Activated naive CD4-positive, alpha-beta T cell treated with Interleukin-2 at 50 U/mL for 16 hours (primary cell): ENCODE measurements around the gene PGM2L1.
A peak's percentile ranks its signal among the peaks of the same experiment; 100 is the strongest.
"Not testable (repeated sequence)": the region's sequence is repeated elsewhere in the genome, so short reads cannot be mapped to it uniquely, and the experiment has no call there.

Experiments
- DNase-seq: peaks from one replicate; pipeline ENCODE4 v3.0.0-alpha.2; 2020

The PGM2L1 gene

DNA sequence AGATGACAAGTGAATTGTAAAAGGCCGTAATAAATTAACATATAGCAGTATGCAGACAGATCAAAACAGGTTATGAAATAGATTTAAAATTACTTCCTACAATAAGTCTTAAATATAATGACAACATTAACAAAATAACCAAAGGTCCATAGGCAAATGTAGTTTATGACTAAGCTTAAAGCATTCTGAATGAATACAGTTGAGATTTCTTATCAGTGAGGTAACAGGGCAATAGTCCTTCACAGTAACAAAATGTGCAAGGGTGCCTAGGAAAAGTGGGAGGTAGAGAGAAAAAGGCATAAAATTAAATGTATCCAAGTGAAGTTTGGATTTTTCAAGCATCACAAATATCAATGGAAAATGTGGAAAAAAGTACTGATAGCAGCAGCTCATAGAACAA is 65.9 kb downstream of the PGM2L1 start:
- DNase-seq = no peak

DNA sequence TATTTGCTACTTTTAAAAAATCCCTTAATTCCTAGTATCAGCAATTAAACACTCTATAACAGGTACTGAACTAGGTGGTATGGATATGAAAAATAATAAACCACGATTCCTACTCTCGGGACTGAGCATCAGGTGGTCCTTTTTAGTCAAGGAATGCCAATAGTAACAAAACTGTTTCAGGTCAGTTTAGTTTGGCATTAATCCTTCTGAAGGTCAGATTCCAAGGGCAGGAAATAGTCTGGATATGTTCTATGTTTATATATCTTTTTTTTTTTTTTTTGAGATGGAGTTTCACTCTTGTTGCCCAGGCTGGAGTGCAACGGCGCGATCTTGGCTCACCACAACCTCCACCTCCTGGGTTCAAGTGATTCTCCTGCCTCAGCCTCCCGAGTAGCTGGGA is 67.2 kb downstream of the PGM2L1 start:
- DNase-seq = not testable (repeated sequence)

DNA sequence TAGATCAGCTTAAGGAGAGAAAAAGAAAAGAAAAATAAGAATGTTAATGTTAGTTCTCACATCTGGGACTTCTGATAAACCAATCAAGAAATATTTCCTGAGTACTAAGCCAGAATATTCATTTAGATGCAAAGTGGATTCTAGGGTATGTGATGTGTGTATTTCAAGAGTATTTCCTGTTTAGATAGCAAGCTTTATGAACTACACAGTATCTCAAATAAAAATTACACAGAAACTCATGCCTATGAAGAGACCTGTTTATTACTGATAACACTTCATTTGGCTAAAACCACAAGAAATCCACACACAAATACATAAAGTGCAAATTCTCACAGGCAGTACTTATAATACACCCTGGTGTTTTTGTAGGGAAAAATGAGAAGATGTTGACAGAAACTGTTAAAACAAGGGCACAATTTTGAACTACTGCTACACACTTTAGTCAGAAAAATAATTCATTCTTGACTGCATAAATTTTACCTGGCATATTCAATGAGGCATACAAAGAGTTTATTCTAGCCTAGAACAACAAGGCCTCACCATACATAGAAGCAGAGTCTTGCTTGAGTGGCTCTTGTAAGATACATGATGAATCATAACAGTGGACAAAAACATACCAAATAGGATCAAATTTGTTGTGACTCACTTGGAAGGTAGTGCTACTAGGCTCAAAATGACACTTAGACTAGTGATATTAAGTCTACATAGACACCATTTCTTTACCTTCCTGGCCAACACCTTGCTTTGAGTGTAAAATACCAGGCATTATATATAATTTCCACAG is 68.0 kb downstream of the PGM2L1 start:
- no peak for DNase-seq

DNA sequence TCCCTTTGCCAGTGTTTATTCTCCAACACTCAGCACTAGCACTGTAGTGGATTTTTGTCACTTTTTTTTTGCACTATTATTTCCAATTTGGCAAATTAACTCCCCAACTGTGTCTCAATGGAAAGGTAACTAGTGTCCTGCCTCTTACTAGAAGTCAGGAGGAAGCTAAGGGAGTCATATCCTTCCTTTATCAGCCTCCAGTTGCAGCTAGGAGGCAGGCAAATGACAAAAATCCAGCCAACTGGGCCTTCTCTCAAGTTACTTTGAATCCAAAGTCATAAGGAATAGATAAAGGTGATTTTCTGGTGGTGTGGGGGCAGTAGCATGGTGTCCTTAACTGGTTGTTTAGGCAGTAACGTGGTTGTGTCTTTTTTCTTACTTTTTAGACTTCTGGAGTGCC is 71.2 kb downstream of the PGM2L1 start:
- DNase-seq = no peak

DNA sequence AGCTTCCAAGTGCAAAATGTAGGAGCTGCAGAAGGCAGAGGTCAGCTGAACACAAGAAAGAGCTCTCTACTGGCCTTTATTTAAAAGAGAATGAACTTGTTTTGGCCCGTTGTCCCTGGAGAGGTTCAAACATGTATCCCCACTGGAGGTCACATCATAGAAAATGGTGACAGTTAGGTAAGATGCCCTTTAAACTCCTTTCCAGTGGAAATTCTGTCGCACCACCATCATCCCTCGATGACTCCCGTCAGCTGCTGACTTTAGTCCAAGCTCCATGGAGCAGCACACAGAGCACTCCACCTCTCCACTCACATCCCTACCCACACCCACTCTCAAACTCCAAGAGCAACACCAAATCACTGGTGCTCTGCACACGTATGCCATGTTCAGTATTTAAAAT is 71.6 kb downstream of the PGM2L1 start:
- no peak for DNase-seq

DNA sequence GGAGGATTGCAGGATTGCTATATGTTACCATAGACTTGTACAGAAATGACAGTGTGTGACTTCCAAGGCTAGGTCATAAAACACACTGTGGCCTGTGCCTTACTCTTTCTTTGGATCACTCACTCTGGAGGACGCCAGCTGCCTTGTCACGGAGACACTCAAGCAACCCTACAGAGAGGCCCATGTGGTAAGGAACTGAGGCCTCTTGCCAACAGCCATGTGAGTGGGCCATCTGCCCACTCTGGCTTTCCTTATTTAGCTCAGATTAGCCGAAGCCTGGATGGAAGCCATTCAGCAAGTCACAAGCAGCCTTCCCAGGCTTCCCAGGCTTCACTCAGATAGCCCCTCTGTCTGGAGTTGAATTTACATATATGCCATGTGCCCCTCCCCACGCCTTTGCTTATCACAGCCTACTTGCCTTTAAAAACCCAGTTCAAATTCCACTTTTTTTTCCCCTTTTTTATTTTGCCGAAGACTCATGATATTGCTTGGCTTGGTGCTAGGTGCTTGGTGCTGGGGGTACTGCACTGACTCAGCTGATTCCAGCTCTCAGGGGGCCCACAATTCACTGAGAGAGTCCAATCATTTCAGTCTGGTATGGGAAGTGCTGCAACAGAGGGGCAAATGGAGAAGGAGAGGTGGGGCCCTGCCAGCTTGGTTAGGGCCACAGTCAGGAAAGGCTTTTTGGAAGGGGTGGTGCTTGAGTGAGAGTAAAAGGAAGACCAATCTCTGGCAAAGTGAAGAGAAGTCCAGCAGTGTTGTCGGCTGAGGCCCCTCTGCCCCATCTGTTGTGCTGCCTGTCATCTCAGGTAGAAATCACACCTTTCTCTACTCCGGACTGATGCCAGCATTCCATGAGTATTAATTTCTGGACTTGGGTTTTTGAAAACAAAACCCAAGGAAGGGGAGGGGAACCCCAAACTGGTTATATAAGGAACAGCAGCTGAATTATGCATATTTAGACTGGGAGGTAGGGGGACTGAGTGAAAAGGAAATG is 72.3 kb downstream of the PGM2L1 start:
- DNase-seq = no peak

DNA sequence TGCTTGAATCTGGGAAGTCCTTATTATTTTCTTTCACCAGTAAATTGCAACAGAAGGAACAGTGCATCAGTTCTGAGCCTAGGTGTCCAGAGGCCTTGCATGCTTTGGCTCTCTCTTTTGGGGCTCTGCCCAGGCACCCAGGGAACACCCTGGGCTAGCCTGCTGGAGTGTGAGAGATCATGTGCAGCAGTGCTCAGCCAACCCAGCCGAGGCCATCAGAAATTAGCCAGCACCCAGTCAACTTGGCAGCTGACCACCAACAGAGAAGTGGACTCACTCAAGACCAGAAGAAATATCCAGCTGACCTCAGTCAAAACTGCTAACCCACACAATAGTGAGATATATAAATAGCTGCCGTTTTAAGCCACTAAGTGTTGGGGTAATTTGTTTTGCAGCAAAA is 75.6 kb downstream of the PGM2L1 start:
- DNase-seq = no peak

DNA sequence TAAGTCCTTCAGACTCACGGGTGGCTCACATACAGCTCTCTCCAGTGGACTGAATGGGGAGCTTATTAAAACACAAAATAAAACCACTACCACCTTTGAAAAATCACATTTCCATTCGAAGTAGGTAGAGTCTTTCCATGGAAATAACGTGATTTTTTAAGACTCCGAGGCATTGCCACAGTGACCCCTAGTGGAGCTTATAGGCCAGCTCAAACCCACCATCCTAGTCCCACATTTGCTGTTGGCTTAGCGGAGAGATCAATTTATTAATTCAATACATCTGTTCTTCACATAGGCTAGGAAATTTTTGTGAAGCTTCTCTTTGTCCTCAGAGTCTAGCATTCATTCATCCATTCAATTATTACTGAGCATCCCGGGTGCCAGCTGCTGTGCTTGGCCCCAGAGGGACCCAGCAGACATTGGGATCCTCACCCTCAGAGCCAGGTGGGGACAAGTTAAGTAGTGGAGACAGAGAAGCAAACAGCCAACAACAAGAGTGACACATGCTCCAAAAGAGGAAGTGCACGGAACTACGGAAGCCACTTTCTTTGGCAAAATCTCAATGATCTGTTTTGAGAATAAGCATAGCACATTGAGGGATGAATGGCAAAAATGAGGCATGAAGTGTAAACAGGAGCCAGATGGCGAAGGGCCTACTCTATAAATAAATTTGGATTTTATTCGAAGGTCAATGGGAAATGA is 76.6 kb downstream of the PGM2L1 start:
- DNase-seq = peak; percentile 12

DNA sequence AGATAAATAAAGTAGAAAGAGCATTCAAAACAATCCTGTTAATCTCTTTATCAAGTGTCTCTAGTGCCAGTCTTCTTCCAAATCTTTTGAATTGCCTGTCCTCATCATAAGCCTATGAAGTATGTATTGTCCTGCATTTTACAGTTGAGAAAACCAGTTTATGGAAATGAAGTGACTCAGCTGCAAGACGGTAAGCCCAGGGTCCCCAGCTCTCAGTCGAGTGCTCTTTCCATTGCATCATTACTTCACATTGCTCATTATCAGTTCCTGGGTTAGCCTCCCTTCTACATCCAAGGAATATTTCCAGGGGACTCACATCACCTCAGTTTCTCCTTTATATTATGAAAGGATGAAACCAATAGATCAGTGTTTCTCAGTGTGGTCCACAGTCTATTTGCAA is 77.7 kb downstream of the PGM2L1 start:
- DNase-seq = no peak

DNA sequence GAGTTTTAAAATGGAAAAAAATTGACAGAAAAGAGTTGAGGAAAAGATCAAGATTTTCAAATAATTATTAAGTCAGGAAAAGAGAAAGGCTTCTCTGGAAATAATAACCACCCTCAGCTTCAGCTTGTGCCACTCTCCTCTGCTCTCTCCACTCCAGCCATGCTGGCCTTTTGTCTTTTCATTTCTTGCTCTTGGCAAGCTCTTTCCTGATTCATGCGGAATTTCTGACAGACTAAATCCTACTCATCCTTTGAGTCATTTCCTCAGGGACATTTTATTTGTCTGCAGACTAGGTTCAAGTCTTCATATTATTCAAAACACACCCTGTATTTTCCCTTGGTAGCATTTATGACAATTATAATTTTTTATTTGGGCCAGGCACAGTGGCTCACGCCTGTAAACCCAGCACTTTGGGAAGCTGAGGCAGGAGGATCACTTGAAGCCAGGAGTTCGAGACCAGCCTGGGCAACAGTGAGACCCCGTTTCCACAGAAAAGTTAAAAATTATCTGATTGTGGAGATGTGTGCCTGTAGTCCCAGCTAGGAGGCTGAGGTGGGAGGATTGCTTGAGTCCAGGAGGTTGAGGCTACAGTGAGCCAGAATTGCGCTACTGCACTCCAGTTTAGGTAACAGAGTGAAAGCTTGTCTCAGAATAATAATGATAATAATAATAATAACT is 79.0 kb downstream of the PGM2L1 start:
- DNase-seq = no peak

DNA sequence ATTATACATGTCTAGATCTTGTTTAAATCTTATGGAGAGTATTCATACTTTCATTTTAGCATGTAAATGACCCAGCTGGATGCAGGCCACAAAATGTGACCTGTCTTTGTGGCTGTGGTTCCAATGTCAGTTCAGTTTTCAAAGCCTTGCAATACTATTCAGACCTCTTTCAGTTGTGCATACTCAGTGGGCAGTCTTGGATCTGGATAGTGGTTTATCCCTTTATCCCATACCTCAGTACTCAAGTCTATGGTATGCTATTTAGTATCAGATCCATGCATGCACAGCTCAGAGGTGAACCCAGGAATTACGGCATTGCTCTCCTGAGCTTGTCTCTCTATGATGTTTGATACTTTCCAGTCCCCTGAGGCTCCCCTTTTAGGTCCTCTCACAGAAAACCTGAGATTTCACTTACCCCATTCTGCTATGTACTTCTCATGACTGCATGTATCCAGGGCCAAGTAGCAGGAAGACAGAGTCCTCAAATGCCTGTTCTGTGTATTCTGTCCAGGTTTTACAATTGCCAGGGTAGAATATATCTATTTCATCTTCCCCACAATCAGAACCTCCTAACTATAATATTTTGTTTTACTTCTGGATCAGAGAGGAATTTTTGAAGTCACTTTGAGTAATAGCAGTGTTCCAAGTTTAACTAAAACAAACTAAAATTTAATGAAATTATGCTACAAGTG is 79.8 kb downstream of the PGM2L1 start:
- no peak for DNase-seq

DNA sequence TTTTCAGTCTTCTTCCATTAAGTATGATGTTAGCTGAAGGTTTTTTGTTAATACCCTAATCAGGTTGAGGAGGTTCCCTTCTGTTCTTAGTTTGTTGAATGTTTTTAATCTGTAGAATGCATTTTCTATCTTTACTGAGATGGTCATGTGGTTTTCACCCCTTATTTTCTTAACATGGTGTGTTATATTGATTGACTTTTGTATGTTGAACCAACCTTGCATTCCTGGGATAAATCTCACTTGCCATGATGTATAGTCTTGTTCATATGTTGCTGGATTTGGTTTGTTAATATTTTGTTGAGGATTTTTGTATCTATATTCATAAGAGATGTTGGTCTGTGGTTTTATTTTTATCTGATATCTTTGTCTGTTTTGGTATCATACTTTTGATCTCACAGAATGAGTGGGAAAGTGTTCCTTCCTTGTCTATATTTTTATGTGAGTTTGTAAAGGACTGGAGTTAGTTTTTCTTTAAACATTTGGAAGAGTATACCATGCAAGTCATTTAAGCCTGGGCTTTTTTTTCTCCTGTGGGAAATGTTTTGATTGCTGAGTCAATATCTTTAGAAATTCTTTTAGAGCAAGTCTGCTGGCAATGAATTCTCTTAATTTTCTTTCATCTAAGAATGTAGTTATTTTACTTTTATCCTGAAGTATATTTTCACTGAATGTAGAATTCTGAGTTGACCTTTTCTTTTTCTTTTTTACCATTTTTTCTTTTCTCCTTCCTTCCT is 81.3 kb downstream of the PGM2L1 start:
- DNase-seq = no peak

DNA sequence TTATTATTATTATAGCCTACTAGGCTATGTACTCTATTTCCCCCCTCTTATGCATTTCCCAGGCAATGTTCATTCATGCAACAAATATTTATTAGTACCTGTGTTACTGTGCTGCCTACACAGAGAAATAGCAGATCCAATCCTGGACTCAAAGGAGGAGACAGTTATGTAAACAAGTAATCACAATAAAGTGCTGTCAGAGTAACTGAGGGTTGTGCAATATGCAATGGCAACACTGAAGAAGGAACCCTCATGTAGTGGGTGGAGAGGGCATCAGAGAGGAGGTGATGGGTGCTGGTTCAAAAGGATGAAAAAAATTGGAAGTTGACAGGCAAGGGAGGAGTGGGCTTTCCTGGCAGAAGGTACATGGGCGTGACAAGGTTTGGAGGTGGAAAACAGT is 85.9 kb downstream of the PGM2L1 start:
- DNase-seq = no peak

DNA sequence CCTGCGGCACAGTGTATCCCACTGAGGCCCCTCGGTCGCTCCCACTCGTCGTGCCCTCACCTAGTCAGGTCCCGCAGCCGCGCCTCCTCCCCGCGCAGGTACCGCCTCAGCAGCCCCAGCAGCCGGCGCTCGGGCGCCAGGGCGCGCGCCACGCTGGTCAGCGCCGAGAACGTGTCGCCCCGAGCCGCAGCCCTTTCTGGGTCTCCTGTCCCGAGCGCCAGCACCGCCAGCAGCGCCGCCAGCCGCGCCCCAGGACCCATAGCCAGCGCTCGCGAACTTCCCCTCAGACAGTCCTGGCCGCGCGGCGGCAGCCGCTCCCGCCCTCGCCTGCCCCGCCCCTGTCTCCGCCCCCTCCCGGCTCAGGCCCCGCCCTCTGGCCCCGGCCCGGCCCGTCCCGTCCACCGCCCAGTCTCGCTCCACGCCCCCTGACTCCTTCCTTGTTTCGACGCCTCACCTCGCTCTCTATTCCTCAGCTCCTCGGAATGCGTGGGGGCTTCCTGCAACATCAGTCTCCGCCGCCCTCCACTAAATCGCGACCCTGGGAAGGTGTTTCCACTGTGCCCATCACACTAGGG is 86.8 kb downstream of the PGM2L1 start, which contains the start of gene P4HA3:
Gene P4HA3, minus strand, starts transcription at position 289 of the 575 bp plus-strand sequence. Its CDS starts 29 bp downstream, at position 260.
- DNase-seq = peak; percentile 44

DNA sequence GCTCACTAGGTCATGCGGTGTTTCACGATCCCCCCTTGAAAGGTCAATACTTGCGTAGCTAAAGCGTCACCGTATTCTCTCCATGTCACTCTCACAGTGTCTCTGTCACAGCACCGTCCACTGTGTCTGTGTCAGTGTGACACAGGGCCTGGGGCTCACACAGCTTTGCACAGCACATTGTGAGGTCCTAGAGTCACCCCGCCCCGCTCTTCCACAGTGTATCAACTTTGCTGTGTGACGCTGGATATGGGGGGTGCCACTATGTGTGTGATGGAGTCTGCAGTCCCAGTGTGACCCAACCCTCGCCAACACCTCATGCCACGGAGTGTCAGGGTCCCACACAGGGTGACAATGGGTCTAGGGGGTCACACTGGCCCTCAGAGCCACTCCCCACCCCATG is 87.4 kb downstream of the PGM2L1 start:
- DNase-seq = no peak

DNA sequence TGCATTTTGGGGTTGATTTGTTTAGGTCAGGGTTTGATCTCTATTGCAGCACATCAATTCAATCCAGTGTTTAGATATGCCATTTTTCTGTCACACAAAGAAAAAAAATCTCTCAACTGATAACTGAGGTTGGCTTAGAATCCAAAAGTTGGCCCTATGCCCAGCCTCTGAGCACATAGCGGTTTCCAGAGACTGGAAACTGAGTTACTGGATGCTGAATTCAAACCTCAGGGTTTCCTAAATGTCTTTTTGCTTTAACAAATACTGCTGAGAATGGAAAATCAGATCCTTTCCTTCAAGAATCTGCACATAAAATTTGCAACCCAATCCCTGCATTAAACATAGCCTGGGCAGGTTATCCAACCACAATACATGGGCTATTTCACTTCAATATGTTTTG is 90.8 kb downstream of the PGM2L1 start:
- no peak for DNase-seq

DNA sequence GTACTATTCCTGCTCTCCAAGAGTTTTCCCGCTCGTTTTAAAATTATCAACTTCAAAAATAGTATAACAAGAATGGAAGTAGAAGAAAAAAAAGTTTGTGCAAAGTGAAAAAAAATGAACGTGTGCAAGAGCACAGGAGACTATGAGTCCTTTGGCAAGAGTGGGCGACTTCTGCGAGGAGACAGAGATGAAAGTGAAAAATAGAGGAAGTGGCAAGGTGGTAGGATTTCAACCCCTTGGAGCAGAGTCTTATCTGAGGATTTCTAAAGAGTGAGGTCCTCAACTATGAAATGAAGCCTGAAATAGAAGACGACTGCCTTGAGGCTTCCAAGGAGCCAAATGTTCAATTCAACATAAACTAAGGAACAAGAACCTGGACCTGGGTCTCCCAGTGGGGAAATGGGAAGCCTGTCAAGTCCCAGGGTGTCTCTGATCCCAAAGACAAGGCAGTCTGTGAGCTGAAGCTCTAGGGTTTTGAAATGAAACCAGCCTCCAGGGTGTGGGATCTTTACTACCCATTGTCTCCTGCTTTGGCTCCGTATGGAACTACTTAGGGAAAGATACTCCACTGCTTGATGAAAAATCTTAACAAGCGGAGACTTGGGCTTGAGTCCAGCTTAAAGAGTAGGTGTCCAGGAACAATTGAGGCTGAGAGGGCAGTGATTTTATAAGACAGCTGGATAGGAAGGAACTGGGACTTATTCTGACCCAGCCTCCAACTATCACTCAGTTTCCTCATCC is 91.6 kb downstream of the PGM2L1 start:
- DNase-seq = no peak

DNA sequence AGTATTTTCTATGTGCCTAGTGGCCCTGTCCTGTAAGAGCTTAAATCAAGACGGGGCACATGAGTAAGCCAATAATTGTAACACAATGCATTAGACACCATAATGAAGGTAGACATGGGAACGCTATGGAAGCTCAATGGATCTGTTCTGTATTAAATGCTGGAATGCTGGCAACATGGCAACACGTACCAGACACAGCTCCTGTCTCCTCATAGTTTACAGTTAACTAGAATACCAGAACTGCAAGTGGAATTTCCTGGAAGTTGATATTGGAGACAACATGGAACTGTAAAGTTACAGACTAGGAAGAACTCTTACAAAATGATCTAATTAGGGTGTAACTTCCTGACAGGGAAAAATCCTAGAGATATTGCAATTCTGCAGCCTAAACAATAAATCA is 99.2 kb downstream of the PGM2L1 start:
- DNase-seq = no peak

DNA sequence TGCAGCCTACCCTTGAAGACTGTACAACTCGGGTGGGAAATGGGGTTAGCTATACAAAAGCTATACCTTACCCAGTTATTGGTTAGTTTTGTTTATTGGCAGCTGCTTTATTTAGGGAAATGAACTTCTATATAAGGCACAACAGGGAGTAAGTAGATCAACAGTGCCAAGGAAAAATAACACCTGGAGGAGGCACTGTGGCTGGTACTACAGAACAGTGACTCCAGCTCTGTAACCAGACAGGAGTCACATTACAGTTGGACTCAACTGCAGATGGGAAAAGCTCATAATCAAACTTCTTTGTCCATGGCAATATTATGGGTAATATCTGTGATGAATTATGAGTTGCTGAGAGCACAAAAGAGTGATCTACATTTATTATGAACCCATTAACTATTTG is 100.7 kb downstream of the PGM2L1 start:
- DNase-seq = no peak

DNA sequence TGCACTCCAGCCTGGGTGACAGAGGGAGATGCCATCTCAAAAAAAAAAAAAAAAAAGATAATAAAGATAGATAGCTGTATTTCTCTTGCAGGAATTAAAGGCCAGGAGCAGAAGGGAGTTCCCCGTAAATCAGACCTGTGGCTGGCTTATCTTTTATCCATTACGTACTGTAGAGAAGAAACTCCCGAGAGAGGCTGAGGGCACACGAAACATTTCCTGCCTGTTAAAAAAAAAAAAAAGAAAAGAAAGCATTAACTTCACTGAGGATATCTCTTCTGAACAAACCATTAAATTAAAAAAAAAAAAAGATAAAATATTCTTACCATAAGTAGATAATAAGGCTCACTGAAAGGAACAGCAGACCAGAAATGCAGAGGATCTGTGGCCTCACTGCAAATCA is 109.3 kb downstream of the PGM2L1 start:
- DNase-seq = no peak
